Measurements from ENCODE around the gene UXS1.

UXS1 gene

DNA sequence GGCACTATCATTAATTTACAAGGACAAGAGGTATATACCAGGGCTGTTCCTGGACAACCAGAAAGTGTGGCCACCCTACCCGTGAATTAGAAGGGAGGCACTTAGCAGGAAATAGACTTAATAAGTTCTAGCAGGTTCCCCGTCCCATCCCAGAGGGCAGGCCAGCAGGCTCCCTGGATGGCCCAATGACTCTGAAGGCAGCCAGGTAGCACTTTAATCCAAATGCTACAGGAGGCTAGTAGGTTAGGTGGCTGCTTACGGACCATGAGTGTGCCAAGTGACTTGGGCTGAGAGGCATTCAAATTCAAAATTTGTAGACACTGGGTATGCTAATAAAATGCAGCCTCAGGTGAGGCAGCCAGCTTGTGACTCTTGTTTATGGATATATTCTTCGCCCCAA lies 123.9 kb downstream of the UXS1 start:
- TF ChIP-seq, protein P1, sequence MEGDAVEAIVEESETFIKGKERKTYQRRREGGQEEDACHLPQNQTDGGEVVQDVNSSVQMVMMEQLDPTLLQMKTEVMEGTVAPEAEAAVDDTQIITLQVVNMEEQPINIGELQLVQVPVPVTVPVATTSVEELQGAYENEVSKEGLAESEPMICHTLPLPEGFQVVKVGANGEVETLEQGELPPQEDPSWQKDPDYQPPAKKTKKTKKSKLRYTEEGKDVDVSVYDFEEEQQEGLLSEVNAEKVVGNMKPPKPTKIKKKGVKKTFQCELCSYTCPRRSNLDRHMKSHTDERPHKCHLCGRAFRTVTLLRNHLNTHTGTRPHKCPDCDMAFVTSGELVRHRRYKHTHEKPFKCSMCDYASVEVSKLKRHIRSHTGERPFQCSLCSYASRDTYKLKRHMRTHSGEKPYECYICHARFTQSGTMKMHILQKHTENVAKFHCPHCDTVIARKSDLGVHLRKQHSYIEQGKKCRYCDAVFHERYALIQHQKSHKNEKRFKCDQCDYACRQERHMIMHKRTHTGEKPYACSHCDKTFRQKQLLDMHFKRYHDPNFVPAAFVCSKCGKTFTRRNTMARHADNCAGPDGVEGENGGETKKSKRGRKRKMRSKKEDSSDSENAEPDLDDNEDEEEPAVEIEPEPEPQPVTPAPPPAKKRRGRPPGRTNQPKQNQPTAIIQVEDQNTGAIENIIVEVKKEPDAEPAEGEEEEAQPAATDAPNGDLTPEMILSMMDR (IDR thresholded peaks at IDR 0.05) = no peak

DNA sequence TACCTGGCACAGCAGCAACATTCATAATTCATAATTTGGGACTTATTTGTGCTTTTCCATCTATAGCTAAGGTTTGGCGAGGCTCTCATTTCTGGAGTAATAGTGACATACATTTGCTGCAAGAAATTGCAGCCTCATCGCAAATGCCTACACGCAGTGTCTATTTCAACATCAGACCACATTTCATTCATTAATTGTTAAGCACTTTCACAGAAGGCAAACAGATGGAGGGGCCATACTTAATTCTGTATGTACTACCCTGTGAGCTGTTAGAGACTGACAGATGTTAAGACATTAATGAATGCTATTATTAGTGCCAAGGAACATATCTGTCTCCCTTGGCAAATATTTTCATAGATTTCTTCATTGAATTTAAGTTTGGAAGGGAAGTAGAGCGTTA lies 125.7 kb downstream of the UXS1 start:
- TF ChIP-seq, protein P1 (IDR thresholded peaks at IDR 0.05) = no peak

DNA sequence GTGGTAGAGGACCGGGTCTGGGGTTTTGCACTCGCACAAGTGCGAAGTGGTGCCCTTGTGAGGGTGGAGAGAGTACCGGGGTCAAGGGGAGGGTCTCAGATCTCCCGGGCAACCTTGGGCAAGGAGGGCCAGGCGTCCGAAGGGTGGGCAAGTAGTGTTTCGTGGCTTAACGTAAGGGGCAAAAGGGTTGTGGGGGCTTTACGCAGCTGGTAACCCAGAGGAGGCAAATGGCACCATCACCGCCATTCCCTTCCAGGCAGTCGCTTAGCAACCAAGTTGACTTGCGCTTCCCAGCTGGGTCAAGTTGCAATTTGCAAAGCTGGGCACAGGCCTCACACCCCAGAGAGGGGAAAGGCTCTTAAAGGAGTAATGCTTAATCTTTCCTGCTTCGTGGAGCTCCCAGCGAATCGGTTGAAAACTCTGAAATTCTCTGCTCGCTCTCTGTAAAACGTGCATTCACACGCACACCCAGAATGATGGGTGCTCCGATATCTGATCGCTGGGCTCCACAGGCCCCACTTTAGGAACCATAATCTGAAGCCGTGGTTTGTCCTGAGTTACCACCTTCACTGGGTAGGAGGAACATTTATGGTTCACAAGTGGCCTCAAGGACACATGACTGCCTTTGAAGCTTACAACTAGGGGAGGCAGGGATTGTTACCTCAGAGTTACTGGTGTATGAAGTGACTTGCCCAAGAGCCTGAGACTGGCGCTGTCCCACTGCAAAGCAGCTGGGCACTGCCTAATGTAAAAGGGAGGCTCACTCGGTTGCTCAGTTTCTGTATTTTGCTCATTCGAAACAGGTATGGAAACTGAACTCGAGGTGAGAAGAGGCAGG lies 127.9 kb downstream of the UXS1 start:
- TF ChIP-seq, protein P1 (IDR thresholded peaks at IDR 0.05) = no peak

DNA sequence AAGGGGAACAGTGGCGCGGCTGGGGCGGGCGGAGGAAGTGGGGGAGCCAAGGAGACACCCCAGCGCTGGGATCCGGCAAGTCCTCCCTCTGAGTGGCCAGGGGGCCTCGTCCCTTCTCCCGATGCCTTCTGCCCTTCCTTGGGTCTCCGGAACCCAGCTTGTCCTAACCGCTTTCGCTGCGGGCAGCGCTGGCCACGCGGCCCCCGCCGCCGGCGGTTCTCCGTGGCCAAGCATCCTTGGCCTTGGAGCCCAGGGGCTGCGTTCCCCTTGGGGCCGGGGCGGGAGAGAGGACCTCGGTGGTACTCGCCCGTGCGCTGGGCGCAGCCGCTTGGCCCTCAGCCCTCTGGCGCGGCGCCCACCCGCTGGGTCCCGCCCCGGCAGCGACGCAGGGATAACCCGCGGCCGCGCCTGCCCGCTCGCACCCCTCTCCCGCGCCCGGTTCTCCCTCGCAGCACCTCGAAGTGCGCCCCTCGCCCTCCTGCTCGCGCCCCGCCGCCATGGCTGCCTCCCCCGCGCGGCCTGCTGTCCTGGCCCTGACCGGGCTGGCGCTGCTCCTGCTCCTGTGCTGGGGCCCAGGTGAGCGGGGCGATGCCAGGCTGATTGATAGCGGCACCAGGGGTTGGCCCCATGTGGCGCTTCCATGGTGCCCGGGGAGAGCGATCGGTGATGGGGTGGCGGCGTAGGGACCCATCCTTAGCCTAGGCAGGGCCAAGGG lies 128.7 kb downstream of the UXS1 start:
- TF ChIP-seq, protein P1 (IDR thresholded peaks at IDR 0.05) = no peak

DNA sequence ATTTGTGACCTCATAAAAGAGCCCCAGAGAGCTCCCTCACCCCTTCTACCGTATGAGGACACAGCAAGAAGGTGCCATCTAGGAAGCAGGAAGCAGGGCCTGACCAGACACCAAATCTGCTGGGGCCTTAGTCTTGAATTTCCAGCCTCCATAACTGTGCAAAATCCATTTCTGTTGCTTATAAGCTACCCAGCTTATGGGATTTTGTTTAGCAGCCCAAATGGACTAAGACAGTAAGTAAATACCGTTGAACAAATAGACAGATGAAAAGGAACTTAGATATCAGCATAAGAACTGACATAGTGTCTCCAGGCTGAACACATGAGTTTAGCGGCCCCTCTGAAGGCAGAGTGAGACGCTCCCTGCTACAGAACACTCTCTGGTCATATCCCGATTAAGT lies 130.9 kb downstream of the UXS1 start:
- TF ChIP-seq, protein P1 (IDR thresholded peaks at IDR 0.05) = no peak

DNA sequence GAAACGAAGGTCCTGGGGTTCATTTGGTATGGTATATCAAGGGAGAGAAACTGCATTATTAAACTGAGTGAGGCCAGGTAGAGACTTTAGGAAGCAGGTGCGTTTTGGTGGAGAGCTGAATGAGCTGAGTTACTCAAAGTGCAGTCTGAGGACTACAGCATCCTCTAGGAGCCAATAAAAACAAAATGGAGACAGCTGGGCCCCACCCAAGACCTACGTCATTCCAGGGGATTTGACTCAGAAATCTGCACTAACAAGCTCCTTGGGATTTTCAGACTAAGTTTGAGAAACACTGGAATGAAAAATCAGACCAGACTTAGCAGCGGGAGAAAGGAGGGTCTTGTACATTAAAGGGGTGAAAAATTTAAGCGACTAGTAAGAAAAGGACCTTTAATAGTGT lies 131.5 kb downstream of the UXS1 start:
- TF ChIP-seq, protein P1 (IDR thresholded peaks at IDR 0.05) = no peak

DNA sequence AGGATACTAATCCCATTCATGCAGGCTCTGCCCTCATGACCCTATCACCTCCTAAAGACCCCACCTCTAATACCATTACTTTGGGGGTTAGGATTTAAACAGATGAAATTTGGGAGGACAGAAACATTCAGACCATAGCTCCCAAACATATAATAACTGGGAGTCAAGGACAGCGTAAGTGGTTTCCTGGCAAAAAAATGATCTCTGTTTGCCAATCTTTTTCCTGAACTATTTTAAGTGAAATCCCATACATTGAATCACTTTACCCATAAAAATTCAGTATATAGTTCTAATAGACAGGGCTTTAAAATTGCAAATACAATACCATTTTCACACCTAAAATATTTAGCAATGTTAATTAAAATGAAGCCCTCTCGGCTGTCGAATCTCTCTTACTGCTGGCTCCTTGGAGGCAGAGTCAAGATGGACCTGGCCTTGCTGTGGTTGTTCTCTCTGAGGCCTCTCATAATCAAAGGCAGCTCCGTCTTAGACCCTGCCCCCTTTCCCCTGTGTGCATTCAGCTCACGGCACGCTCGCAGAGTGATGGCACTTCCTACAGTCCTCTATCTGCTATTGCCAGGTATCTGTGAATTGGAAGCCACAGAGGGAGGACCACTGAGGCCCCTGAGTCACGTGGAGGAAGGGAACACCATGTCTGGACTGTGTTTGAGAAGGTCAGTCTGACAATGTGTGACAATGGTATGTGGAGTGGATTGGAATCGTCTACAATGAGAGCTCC lies 132.3 kb downstream of the UXS1 start:
- TF ChIP-seq, protein P1 (IDR thresholded peaks at IDR 0.05) = no peak
